GM19395 (cell line): ENCODE measurements around the gene MOSMO.

Experiments used
- ATAC-seq: cut with Tn5 transposase; IDR thresholded peaks from one replicate; pipeline ENCODE4 v1.9.1; 2021; ENCODE audit warnings: mild to moderate bottlenecking, moderate library complexity; ENCODE audit not compliant: unreplicated experiment

Gene MOSMO

DNA sequence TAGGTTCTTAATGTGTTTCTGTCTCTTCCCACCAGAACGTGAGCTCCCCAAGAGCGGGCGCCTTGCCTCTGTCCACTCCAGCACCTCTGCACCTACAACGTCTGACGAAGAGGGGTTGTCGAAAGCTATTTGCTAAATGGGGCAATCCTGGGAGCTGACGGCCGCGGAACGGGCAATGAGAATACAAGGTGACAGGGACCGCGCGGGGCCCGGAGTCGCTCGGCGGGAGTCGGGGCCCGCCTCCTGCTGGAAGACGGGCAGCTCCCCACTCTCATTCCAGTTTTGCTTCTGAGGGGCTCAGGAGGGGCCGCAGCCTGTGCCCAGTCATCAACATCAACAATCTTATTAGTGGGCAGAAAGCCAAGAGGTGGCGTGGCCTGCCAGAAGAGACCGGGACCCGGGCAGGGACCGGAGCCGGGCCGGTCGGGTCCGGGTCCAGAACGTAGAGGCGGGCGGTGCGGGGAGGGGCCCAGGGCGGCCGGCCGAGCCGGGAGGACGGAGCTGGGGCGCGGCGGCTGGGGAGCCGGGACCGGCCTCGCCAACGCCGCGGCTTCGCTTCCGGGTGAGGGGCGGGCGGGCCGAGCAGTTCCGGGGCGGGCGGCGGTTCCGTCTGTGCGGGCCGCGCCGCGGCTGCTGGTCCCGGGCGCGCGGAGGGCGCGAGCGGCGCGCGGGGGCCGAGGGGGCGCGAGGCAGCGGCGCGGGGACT lies at the start of gene MOSMO:
Gene MOSMO (plus strand): TSS at position 603 of the 706 bp plus-strand sequence. CDS start 191 bp downstream, outside the sequence.
- peak; percentile 58 for ATAC-seq

DNA sequence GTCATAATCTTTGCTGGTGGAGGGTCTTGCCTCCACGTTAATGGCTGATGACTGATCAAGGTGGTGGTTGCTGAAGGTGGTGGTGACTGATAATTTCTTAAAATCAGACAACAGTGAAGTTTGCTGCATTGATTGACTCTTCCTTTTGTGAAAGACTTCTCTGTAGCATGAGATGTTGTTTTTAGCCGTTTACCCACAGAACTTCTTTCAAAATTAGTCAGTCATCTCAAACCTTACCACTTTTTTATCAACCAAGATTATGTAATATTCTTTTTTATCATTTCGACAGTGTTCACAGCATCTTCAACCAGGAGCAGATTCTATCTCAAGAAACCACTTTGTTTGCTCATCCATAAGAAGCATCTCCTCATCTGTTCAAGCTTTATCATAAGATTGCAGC lies 48.9 kb upstream of the MOSMO start:
- ATAC-seq, result no peak

DNA sequence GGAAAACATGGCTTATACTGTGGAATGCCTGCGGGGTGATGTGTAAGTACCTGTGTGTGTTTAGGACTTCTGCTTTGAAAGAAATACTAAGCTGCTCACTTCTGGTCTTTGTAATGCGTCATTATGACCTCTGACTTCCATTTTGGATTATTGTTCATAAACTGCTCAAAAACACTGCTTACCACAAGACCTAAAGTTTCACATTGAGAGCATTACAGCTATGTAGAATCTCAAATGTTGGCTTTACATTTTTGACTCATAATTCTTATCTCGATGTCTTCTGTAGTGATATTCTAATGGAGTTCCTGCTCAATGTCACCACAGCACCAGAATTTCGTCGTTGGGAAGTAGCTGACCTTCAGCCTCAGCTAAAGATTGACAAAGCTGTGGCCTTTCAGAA lies 45.4 kb upstream of the MOSMO start:
- no peak for ATAC-seq

DNA sequence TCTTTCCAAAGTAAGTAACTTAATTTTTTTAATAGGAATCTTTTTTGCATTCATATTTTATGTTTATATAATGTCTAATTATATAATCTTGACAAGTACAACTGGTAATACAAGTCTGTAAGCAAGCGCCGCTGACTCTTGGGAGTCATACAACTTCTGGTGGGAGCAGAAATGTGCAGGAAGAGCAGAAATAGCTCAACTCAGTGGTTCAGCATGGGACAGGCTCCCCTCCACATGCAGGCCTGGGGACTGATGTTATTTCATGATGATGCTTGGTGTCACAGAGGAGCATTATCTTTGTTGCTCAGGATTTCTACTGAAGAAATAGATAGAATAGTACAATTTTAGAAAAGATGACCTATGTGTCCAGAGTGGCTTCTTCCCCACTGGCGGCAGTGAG lies 44.0 kb upstream of the MOSMO start:
- ATAC-seq, result no peak

DNA sequence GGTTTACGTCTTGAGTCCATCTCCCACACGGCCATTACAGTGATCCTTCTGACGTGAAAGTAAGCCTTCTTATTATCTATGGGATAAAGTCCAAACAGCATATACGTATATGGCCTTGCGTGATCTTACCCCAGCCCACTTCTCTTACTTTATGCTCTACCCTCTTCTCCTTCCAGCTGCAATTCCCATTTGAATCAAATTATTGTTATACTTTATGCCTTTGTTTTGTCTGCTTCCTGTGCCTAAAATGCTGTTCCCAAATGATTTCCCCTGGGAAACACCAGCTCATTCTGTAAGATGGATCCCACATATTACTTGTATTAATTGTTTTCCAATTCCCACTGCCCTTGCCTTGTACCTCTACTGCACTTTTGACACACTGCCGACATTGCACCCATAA lies 43.6 kb upstream of the MOSMO start:
- no peak for ATAC-seq

DNA sequence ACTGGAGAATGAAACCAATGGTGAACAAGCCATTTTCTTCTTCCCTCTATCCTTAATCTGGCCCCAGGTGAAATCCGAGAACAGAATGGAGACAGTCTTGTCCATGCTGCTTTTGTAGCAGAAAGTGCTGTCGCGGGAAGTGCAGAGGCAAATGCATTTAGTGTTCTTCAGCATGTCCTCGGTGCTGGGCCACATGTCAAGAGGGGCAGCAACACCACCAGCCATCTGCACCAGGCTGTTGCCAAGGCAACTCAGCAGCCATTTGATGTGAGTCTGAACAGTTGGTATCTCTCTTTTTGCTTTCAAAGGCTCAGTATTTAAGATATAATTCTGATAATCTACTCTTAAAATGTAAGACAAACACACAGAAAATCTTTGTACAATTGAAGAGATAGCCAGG lies 36.1 kb upstream of the MOSMO start:
- ATAC-seq, result no peak

DNA sequence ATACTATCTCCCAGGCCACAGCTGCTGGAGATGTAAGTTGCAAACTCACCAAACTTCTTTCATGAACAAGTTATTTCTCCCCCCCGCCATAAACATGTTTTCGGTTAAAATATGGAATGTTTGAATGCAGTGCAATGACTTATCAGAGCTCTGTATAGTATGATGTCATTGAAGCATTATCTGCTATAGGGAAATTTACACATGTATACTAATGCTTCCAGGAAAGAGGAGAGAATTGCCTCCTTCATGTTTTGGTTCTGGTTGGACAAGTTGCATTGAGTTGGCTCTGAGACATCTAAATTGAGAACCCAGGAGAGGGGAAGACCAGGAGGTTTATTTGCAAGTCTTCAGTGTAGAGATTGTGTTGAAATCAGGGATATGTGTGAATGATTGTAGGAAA lies 34.0 kb upstream of the MOSMO start:
- no peak for ATAC-seq

DNA sequence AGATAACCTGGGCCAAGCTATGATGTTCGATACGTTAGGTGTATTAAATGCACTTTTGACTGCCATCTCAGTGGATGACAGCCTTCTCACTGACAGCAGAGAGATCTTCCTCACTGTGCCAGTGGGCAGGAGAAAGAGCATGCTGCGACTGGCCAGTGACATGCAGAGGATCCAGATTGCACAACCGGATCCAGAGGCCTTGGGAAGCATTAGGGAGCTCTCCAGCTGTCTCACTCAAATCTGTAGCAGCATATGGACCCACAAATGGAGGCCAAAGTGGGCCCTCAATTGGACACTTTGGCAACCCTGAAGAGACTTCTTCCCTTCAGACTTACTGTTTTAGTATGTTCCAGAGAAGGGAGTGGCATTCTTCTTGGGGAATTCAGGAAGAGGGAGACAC lies 27.9 kb upstream of the MOSMO start:
- no peak for ATAC-seq

DNA sequence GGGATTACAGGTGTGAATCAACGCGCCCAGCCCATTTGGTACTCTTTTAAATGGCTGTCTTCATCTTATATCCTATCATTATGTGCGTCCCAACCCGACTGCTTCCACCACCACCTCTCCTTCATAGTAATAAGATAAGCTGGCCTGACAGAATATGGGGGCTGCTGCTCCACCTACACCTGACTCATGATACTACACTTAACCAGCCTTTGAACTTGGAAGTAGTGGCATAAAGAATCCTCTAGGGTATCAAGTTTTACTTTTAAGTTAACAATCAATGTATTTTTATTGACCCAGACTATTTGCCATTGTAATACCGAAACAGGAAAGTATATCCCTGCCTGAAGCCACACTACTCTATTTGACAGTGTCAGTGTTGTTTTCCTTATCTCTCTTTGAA lies 25.8 kb upstream of the MOSMO start:
- no peak for ATAC-seq

DNA sequence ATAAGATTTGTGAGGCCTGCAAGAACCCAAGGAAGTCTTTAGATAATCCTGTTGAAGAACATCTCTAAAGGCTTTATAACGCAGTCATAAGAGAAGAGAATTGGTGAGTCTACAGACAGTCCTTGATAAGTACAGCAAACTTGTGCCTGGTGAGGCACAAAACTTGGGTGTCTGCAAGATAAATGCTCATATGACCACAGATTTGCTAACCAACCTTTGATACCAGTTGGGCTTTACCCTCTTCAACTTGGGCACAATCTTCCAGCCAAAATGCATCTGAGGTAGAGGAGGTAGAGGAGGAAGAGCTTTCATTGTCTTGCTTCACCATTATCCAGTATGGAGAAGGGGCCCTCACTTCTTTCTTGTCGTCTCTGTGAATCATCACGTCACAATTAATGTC lies 23.8 kb upstream of the MOSMO start:
- ATAC-seq, result no peak

DNA sequence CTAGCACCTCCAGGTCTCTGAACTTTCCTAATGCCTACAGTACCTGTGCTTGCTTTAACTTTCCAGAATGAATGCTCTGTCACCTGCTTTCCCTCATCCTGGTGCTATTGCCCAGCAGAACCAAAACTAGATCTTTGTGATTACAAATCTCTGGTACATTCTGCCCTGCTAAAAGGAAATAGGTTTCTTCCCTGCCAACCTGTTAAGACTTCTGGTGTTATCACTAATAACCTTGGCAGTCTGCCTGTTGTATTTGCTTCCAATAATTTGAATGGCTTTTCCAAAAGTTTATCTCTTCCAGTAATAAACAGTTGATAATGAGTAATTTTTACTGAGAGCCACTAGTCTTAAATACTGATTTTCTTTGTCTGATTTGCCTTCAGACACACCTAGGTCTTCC lies 22.4 kb upstream of the MOSMO start:
- ATAC-seq, result no peak

DNA sequence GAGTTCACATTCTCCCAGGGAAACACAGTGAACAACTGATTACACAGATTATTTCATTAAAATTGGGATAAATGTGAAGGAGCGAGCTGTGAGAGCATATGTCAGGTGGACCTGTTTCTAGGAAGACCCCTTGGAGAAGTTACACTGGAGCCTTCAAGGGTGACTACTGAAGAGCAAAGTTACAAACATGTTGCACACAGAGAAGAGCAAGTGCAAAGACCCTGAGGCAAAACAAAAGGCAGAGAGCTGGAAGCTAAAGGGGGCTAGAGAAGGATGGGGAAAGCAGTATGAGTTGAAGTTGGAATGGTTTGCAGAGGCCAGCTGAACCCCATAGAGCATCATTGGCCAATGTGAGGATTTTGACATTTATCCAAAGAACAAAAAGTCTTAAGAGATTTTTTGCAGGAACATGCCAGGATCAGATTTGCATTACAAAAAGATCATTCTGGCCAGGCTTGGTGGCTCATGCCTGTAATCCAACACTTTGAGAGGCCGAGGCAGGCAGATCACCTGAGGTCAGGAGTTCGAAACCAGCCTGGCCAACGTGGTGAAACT lies 21.1 kb upstream of the MOSMO start:
- no peak for ATAC-seq

DNA sequence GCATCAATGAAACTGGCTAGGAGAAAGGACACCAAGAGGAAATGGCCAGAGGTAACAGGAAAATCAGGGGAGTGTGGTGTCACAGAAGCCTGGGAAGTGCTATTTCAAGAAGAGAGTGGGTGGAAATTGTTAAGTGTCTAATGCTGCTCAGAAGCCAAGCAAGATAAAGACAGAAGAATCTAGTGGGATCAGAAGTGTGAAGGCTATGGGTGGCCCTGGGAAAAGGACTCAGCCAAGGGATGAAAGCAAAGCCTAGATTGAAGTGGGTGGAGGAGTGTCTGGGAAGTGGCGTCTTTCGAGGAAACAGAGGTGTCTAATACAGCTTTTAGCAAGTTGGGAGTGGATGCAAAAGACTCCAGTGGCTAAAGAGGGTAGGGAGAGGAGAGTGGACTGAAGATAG lies 20.4 kb upstream of the MOSMO start:
- no peak for ATAC-seq

DNA sequence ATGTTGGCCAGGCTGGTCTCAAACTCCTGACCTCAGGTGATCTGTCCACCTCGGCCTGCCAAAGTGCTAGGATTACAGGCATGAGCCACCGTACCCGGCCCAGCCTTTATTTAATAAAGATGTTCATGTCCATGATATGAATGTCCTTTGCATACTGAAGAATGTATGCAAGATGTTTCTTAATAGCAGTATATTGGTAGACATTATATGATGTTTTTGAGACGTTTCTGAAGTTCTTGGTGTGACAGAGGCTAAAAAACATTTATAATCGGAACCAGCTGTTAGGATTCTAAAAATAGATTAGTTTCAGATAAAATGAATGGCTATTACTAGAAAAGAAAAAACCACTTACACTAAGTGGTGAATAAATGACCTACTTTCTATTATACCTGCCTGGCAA lies 18.8 kb upstream of the MOSMO start:
- ATAC-seq, result no peak

DNA sequence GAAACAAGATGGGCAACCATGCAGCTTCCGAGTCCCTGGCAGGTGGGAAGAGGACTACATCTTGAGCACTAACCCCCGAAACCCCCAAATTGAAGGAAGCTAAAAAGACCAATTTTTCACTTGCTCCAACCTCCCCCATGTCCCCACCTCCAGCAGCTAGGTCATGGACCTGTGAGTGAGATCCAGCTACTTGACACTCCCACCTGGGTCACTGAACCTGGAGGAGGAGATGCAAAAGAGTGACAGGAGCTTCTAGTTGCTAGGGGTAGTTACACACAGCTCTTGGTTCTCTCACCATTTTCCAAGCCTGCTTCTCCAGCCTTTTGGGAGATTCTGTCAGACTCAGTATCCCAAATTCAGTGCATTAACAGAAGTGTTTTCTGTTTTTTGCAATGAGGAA lies 18.2 kb upstream of the MOSMO start:
- ATAC-seq, result no peak

DNA sequence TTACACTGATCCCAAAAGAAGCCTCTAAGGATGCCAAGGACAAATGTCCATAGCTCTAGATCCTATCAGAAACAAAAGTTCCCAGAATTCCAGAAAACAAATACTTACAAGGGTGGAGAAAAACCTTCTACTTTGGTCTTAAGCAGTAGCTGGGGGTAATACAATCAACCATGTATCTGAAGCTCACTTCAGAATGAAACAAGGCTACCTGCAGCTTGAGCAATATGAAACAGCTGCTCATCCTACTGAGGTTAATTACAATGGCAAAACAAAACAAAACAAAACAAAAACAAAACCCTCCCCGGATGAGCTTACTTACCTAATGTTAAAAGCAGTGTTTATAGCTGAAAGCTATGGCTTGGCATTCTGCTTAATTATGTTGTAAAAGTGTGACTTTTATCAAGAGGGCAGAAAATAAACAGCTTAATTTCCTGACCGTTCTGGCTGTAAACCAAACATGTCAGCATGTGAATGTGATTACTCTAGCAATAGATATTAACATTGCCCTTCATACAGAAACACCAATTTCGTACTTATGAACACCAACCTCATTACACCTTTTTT lies 17.4 kb upstream of the MOSMO start:
- ATAC-seq, result no peak

DNA sequence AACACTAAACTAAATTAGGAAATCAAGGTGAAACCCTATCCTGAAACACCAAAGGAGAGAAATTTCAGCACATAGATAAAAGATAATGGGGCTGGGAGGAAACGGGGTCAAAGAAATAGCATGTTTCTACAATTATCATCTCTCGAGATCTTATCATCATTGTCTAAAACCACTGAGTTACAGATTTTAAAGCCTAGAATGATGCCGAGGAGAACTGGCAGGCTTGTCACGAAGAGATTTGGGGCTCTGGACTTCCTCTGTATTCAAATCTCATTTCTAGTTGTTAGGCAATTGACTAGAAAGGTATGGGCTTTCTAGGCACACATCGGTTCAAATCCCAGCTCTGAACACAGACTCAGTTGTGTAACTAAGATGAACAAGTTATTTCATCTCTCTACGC lies 16.3 kb upstream of the MOSMO start:
- no peak for ATAC-seq

DNA sequence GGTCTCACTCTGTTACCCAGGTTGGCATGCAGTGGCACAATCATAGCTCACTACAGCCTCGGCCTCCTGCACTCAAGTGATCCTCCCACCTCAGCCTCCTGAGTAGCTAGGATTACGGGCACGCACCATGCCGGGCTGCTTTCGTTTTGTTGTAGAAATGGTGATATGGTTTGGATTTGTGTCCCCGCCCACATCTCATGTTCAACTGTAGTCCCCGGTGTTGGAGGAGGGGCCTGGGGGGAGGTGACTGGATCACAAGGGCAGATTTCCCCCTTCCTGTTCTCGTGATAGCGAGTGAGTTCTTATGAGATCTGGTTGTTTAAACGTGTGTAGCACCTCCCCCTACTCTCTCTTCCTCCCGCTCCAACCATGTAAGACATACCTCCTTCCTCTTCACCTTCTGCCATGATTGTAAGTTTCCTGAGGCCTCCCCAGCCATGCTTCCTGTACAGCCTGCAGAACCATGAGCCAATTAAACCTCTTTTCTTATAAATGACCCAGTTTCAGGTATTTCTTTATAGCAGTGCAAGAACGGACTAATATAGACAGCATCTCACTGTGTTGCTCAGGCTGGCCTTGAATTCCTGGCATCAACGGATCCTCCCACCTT lies 12.9 kb upstream of the MOSMO start:
- ATAC-seq, result no peak

DNA sequence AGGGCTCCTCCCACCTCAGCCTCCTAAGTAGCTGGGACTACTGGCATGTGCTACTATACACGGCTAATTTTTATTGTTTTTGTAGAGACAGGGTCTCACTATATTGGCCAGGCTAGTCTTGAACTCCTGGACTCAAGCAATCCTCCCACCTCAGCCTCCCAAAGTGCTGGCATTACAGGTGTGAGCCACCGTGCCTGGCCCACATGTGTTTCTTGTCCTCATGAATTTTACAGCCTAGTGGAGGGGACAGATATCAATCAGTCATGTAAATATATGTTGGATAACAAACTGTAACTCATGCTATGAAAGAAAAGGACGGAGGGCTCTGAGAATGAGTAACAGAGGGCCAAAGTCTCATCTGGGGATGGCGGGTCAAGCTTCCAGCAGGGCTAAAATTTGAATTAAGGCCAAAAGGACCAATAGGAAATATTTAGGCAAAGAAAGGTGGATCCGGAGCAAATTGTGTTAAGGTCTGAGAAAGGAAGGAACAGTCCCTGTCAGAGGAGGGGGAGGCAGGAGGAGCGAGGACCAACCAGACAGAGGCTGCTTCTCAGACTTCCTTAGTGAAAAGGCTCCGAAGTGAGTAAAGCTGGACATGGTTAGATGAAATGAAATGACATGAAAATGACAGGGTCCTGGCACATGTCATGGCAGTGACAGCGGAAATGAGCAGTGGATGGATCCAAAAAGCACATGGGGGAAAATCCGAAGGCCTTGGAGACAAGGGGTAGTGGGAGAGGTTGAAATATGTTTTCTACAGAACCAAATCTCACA lies 10.8 kb upstream of the MOSMO start:
- ATAC-seq, result no peak

DNA sequence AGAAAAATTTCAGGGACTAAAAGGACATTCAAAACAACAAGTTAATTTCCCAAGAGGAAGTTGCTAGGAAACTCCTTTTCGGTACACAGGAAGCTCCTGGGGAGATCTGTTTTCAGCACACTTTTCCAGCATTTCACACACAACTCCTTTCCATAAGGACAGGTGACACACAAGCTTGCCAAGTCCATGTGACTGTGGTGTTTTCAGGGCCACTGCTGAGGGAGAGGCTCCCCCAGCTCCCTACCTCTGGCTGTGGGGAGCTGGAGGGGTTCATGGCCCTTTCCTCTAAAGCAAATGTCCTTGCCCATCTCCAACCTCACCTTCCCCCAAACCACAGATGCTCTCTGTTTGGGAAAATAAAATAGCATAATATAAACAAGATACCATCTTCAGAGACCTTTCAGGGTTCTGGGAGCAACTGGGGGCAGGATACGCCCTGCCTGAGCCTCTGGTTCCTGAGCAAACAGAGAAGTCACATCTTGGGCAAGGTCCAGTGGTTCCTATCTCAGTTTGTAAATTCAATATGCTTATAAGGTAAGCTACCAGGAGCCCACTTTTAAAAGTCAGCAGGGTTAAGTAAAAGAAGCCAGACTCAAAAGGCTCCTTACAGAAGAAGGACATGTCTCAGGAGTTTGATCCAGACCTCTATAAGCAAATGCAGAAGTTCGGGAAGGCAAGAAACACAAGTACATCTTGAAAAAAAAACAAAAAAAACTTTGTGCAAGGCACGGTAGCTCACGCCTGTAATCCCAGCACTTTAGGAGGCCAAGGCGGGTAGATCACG lies 10.0 kb upstream of the MOSMO start:
- no peak for ATAC-seq

DNA sequence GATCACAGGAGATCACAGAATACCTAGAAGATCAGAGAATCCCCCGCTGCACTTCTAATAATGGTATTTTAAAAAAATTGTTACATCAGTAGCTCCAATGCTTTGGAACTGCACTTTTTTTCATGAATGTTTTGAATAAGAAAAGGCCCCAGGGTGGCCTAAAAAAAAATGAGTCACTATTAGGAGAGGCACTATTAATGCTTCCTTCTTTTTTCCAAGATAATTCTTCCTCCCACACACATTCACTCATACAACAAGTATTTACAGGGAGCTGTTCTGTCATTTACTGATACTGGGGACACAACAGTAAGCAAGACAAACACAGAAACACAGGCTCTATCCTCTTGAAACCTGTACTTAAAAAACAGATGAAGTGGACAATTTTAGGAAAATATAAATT lies 6.3 kb upstream of the MOSMO start:
- no peak for ATAC-seq
